PFSK-1 (cell line): ENCODE measurements around the gene U2AF1L4.
A peak's percentile ranks its signal among the peaks of the same experiment; 100 is the strongest.

Experiments
- FOXP2 ChIP-seq: optimal IDR thresholded peaks from 2 replicates; pipeline ENCODE3; 2011; ENCODE audit warnings: borderline replicate concordance, control low read depth, inconsistent platforms; ENCODE audit not compliant: insufficient read depth; ENCODE audit errors: extremely low read length, extremely low read depth
- POLR2AphosphoS5 ChIP-seq: IDR thresholded peaks from 2 replicates; pipeline ENCODE4 v1.6.1; 2012; ENCODE audit warnings: low read depth, mild to moderate bottlenecking, control low read depth, low read length, moderate library complexity
- SIN3A ChIP-seq: IDR thresholded peaks from 2 replicates; pipeline ENCODE4 v1.6.1; 2012; ENCODE audit warnings: mild to moderate bottlenecking, low read length, moderate library complexity, borderline replicate concordance; ENCODE audit not compliant: insufficient read depth
- TAF1 ChIP-seq: IDR thresholded peaks from 2 replicates; pipeline ENCODE4 v1.6.1; 2012; ENCODE audit warnings: low read length, control low read depth, borderline replicate concordance; ENCODE audit not compliant: insufficient read depth
- TF ChIP-seq, protein P1 (sequence below), 2 experiments: IDR thresholded peaks; 2 replicates each; pipeline versions ENCODE4 v1.6.1 to v1.8.0; 2011 to 2012; ENCODE audit warnings: low read depth in 2 of 2, low read length in 2 of 2, control low read depth in 1 of 2, inconsistent platforms in 1 of 2, mild to moderate bottlenecking in 1 of 2, moderate library complexity in 1 of 2; ENCODE audit not compliant: insufficient read depth in 1 of 2

U2AF1L4 gene

DNA sequence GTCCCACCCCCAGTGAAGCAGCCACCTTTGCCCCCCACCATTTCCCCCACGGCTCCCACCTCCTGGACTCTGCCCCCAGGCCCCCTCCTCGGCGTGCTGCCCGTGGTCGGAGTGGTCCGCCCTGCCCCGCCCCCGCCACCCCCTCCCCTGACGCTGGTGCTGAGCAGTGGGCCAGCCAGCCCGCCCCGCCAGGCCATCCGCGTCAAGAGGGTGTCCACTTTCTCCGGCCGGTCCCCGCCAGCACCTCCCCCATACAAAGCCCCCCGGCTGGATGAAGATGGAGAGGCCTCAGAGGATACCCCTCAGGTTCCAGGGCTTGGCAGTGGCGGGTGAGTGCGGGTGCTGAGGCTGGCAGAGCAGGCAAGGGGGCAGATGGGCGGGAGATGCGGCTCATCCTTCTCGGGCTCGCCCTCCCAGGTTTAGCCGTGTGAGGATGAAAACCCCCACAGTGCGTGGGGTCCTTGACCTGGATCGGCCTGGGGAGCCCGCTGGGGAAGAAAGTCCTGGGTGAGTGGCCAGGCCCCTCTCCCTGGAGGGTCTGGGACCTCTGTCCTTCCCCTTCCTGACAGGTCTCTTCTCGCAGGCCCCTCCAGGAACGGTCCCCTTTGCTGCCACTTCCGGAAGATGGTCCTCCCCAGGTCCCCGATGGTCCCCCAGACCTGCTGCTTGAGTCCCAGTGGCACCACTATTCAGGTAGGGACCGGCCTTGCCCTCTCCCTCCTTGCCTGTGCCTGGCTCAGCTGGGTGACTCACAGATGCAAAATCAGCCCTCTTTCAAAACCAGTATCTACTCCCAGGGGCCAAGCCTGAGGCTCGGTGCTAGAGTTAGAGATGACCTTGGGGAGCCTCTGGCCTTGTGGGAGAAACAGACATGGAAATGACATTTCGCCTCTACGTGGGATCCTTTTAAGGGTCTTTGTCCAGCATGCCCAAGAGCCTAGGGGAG lies 11.8 kb downstream of the U2AF1L4 start:
- TF ChIP-seq, protein P1, sequence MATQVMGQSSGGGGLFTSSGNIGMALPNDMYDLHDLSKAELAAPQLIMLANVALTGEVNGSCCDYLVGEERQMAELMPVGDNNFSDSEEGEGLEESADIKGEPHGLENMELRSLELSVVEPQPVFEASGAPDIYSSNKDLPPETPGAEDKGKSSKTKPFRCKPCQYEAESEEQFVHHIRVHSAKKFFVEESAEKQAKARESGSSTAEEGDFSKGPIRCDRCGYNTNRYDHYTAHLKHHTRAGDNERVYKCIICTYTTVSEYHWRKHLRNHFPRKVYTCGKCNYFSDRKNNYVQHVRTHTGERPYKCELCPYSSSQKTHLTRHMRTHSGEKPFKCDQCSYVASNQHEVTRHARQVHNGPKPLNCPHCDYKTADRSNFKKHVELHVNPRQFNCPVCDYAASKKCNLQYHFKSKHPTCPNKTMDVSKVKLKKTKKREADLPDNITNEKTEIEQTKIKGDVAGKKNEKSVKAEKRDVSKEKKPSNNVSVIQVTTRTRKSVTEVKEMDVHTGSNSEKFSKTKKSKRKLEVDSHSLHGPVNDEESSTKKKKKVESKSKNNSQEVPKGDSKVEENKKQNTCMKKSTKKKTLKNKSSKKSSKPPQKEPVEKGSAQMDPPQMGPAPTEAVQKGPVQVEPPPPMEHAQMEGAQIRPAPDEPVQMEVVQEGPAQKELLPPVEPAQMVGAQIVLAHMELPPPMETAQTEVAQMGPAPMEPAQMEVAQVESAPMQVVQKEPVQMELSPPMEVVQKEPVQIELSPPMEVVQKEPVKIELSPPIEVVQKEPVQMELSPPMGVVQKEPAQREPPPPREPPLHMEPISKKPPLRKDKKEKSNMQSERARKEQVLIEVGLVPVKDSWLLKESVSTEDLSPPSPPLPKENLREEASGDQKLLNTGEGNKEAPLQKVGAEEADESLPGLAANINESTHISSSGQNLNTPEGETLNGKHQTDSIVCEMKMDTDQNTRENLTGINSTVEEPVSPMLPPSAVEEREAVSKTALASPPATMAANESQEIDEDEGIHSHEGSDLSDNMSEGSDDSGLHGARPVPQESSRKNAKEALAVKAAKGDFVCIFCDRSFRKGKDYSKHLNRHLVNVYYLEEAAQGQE (IDR thresholded peaks at IDR 0.05; ENCODE audit: insufficient read depth in 1 of 2, low read depth in 2 of 2, low read length in 2 of 2): no peak
- TF ChIP-seq FOXP2: no peak
- no peak for TF ChIP-seq TAF1
- TF ChIP-seq SIN3A: no peak
- TF ChIP-seq POLR2AphosphoS5: peak; percentile 24; the same call in 1 of the 2 replicates

- TF ChIP-seq, protein P1 (IDR thresholded peaks at IDR 0.05; ENCODE audit: insufficient read depth in 1 of 2, low read depth in 2 of 2, low read length in 2 of 2): no peak
Observed at GRCh38 chr19:35732540-35733179, 12.6 kb downstream of the U2AF1L4 start.

- TF ChIP-seq, protein P1 (IDR thresholded peaks at IDR 0.05; ENCODE audit: insufficient read depth in 1 of 2, low read depth in 2 of 2, low read length in 2 of 2): no peak
- TF ChIP-seq TAF1: no peak
- no peak for TF ChIP-seq FOXP2
- TF ChIP-seq POLR2AphosphoS5: no peak
- TF ChIP-seq SIN3A: no peak
Observed at GRCh38 chr19:35731779-35732405, 13.3 kb downstream of the U2AF1L4 start.

DNA sequence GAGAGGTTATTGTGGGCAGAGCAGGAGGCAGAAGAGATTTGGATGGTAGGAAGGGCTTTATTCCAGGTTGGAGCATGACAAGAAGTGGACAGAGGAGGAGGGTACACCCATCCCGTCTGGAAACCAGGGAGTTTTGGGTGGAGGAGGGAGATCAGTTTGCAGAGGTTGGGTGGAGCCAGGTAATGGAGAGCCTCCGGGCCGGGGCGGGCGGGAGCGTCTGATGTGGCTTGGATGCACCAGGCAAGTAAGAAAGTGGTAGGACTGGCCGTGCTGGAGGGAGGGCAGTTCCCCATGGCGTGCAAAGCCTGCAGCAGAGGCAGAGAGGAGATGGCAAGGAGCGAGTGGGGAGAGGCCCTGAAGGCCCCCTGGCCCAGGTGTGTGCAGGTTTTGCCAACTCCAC lies 13.9 kb downstream of the U2AF1L4 start:
- TF ChIP-seq POLR2AphosphoS5: no peak
- TF ChIP-seq, protein P1 (IDR thresholded peaks at IDR 0.05; ENCODE audit: insufficient read depth in 1 of 2, low read depth in 2 of 2, low read length in 2 of 2): no peak
- TF ChIP-seq TAF1: no peak
- TF ChIP-seq FOXP2: no peak
- no peak for TF ChIP-seq SIN3A
